ENCODE results near the gene HRK. TPM values are rescaled to one million over a fixed set of nuclear protein-coding genes. Genes with fewer than 3 reads are reported as not detected.

Gene HRK
- total and polyA plus RNA-seq, 2 of the 13 experiments (the other 11 are each of a cell fraction or from before 2014, with no cell fraction given): 0.02 TPM; not detected in 1

GRCh38 chr12:116920939-116921338, 39.7 kb upstream of the HRK start (continued):
- TF ChIP-seq, protein P1, sequence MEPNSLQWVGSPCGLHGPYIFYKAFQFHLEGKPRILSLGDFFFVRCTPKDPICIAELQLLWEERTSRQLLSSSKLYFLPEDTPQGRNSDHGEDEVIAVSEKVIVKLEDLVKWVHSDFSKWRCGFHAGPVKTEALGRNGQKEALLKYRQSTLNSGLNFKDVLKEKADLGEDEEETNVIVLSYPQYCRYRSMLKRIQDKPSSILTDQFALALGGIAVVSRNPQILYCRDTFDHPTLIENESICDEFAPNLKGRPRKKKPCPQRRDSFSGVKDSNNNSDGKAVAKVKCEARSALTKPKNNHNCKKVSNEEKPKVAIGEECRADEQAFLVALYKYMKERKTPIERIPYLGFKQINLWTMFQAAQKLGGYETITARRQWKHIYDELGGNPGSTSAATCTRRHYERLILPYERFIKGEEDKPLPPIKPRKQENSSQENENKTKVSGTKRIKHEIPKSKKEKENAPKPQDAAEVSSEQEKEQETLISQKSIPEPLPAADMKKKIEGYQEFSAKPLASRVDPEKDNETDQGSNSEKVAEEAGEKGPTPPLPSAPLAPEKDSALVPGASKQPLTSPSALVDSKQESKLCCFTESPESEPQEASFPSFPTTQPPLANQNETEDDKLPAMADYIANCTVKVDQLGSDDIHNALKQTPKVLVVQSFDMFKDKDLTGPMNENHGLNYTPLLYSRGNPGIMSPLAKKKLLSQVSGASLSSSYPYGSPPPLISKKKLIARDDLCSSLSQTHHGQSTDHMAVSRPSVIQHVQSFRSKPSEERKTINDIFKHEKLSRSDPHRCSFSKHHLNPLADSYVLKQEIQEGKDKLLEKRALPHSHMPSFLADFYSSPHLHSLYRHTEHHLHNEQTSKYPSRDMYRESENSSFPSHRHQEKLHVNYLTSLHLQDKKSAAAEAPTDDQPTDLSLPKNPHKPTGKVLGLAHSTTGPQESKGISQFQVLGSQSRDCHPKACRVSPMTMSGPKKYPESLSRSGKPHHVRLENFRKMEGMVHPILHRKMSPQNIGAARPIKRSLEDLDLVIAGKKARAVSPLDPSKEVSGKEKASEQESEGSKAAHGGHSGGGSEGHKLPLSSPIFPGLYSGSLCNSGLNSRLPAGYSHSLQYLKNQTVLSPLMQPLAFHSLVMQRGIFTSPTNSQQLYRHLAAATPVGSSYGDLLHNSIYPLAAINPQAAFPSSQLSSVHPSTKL (CRISPR knock-in tag; IDR thresholded peaks at IDR 0.05): no peak
- TF ChIP-seq ZNF431 (CRISPR knock-in tag; IDR thresholded peaks at IDR 0.05; ENCODE audit: borderline replicate concordance, low read depth): no peak
- no peak for TF ChIP-seq ATF5 (CRISPR knock-in tag; IDR thresholded peaks at IDR 0.05; ENCODE audit: low read depth)
- no peak for TF ChIP-seq AKNA (CRISPR knock-in tag; IDR thresholded peaks at IDR 0.05; ENCODE audit: borderline replicate concordance)
- TF ChIP-seq, protein P2, sequence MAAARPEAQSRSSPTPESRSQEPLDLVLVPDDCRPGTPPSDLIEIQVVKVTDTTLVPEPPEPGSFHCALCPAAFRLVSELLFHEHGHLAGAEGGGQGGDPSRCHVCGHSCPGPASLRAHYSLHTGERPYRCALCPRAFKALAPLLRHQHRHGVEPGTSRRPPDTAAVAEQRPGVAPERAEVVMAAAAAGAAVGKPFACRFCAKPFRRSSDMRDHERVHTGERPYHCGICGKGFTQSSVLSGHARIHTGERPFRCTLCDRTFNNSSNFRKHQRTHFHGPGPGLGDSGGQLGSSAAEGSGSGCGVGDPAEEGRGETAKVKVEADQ (CRISPR knock-in tag; IDR thresholded peaks at IDR 0.05; ENCODE audit: borderline replicate concordance): no peak
- no peak for TF ChIP-seq MLX (CRISPR knock-in tag; IDR thresholded peaks at IDR 0.05)
- TF ChIP-seq PAWR (CRISPR knock-in tag; IDR thresholded peaks at IDR 0.05; ENCODE audit: borderline replicate concordance): no peak
